ENCODE results near the gene DHX35.

GRCh38 chr20:39057143-39057542, 95.0 kb downstream of the DHX35 start:
- TF ChIP-seq YY1 (tag by site-specific recombination; IDR thresholded peaks at IDR 0.05) (no peak), ZNF558 (tag by site-specific recombination; IDR thresholded peaks at IDR 0.05) (no peak), REPIN1 (tag by site-specific recombination; IDR thresholded peaks at IDR 0.05; ENCODE audit: low read depth) (no peak), ZNF555 (tag by site-specific recombination; conservative IDR thresholded peaks at IDR 0.05) (no peak), ZNF37A (tag by site-specific recombination; IDR thresholded peaks at IDR 0.05) (no peak), ZNF658 (tag by site-specific recombination; IDR thresholded peaks at IDR 0.05) (no peak), TCF7L2 (IDR thresholded peaks at IDR 0.05; ENCODE audit: borderline replicate concordance, low read depth, low read length) (no peak), ZNF24 (tag by site-specific recombination; IDR thresholded peaks at IDR 0.05) (no peak), KLF10 (tag by site-specific recombination; IDR thresholded peaks at IDR 0.05) (no peak), ZNF121 (tag by site-specific recombination; IDR thresholded peaks at IDR 0.05) (no peak), SCRT2 (tag by site-specific recombination; IDR thresholded peaks at IDR 0.05) (no peak)
- TF ChIP-seq, protein P1, sequence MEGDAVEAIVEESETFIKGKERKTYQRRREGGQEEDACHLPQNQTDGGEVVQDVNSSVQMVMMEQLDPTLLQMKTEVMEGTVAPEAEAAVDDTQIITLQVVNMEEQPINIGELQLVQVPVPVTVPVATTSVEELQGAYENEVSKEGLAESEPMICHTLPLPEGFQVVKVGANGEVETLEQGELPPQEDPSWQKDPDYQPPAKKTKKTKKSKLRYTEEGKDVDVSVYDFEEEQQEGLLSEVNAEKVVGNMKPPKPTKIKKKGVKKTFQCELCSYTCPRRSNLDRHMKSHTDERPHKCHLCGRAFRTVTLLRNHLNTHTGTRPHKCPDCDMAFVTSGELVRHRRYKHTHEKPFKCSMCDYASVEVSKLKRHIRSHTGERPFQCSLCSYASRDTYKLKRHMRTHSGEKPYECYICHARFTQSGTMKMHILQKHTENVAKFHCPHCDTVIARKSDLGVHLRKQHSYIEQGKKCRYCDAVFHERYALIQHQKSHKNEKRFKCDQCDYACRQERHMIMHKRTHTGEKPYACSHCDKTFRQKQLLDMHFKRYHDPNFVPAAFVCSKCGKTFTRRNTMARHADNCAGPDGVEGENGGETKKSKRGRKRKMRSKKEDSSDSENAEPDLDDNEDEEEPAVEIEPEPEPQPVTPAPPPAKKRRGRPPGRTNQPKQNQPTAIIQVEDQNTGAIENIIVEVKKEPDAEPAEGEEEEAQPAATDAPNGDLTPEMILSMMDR (tag by site-specific recombination; IDR thresholded peaks at IDR 0.05), result no peak
- TF ChIP-seq, protein P2, sequence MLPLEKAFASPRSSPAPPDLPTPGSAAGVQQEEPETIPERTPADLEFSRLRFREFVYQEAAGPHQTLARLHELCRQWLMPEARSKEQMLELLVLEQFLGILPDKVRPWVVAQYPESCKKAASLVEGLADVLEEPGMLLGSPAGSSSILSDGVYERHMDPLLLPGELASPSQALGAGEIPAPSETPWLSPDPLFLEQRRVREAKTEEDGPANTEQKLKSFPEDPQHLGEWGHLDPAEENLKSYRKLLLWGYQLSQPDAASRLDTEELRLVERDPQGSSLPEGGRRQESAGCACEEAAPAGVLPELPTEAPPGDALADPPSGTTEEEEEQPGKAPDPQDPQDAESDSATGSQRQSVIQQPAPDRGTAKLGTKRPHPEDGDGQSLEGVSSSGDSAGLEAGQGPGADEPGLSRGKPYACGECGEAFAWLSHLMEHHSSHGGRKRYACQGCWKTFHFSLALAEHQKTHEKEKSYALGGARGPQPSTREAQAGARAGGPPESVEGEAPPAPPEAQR (tag by site-specific recombination; IDR thresholded peaks at IDR 0.05), result no peak
- TF ChIP-seq, protein P3, sequence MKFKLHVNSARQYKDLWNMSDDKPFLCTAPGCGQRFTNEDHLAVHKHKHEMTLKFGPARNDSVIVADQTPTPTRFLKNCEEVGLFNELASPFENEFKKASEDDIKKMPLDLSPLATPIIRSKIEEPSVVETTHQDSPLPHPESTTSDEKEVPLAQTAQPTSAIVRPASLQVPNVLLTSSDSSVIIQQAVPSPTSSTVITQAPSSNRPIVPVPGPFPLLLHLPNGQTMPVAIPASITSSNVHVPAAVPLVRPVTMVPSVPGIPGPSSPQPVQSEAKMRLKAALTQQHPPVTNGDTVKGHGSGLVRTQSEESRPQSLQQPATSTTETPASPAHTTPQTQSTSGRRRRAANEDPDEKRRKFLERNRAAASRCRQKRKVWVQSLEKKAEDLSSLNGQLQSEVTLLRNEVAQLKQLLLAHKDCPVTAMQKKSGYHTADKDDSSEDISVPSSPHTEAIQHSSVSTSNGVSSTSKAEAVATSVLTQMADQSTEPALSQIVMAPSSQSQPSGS (tag by site-specific recombination; IDR thresholded peaks at IDR 0.05; ENCODE audit: low read depth), result no peak

All from HEK293 (cell line).